AG04450 (cell line): Measurements from ENCODE around the gene CDC42EP1. TPM values are rescaled to one million over a fixed set of nuclear protein-coding genes. Genes with fewer than 3 reads are reported as not detected.

Experiments
- CTCF ChIA-PET: fragments of 300-600, 350-600 bp; formaldehyde crosslinking; extraction: SDS; loops from one replicate; lab custom pipeline; 2022; ENCODE audit warnings: antibody characterized with exemption, inconsistent platforms; lab: Charles Lee
- POLR2A ChIA-PET: fragments of 350-600 bp; formaldehyde crosslinking; extraction: SDS; loops from one replicate; lab custom pipeline; 2021; ENCODE audit warnings: antibody characterized with exemption, inconsistent platforms; lab: Yijun Ruan, JAX
- DNase-seq: peaks from one replicate; pipeline ENCODE4 v3.0.0-alpha.2; 2011; ENCODE audit warnings: low read depth, low spot score
- H3K27ac ChIP-seq: one replicate; pipeline ENCODE4 v1.5.1; 2012; ENCODE audit warnings: low read depth, low read length, control low read depth
- H3K27me3 ChIP-seq: one replicate; pipeline ENCODE4 v1.6.0; 2012; ENCODE audit warnings: low read length; ENCODE audit not compliant: control insufficient read depth, insufficient read depth
- H3K4me3 ChIP-seq: 2 replicates; pipeline ENCODE4 v1.5.1; 2011; ENCODE audit warnings: mild to moderate bottlenecking, low read depth, low read length, control low read depth
- H3K9me3 ChIP-seq: 2 replicates; pipeline ENCODE4 v1.5.1; 2012; ENCODE audit warnings: low read length; ENCODE audit not compliant: control insufficient read depth, insufficient read depth
- polyA plus RNA-seq: library from polyadenylated mRNA; depleted of rRNA; stranded (reverse); fragments of >200 nt; gene quantifications from 2 replicates; pipeline ENCODE4 v1.2.3, GENCODE V29; 2011
- TF ChIP-seq, protein P1 (sequence below): IDR thresholded peaks from 2 replicates; pipeline ENCODE4 v1.5.1; 2011; ENCODE audit warnings: low read depth, low read length, control low read depth, inconsistent platforms

The CDC42EP1 gene
- polyA plus RNA-seq, 1 experiment: 13.0 TPM

DNA sequence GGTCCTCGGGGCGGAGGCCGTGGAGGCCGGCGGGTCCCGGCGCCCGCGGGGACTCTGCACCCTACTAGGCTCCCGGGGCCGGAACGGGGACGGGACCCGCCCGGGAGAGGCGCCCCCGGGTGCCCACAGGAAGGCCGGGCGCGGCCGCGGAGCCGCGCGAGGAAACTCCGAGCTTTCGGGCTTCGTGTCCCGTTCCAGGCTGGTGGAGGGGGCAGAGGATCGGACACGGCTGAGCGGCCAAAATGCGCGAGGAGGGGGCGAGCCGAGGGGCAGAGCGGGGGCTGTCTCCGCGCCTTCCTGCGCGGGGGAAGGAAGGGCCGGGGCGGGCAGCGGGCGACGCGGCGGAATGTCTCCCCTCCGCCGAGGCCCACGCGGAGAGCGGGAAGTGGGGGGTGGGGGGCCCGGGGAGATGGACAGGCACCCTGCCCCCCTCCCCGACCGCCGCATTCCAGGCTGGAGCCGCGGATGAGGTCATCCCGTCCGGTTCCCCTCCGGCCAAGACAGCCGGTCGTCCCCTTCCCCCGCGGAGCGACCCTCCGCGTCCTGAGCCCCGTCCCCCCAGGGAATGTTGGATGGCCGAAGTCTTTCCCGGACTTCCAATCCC is 430 bp downstream of the CDC42EP1 start:
- TF ChIP-seq, protein P1, sequence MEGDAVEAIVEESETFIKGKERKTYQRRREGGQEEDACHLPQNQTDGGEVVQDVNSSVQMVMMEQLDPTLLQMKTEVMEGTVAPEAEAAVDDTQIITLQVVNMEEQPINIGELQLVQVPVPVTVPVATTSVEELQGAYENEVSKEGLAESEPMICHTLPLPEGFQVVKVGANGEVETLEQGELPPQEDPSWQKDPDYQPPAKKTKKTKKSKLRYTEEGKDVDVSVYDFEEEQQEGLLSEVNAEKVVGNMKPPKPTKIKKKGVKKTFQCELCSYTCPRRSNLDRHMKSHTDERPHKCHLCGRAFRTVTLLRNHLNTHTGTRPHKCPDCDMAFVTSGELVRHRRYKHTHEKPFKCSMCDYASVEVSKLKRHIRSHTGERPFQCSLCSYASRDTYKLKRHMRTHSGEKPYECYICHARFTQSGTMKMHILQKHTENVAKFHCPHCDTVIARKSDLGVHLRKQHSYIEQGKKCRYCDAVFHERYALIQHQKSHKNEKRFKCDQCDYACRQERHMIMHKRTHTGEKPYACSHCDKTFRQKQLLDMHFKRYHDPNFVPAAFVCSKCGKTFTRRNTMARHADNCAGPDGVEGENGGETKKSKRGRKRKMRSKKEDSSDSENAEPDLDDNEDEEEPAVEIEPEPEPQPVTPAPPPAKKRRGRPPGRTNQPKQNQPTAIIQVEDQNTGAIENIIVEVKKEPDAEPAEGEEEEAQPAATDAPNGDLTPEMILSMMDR: no peak
- H3K4me3 ChIP-seq: peak overlapping the region; percentile 82
- peaks cover 3% of the 10 kb centered on the region for H3K27me3 ChIP-seq
- no peaks in the 10 kb centered on the region; the same call in 1 of the 2 replicates for H3K9me3 ChIP-seq
- peak overlapping the region; percentile 94 for H3K27ac ChIP-seq
- ChIA-PET CTCF (interaction anchor here (0.7 to 12.0 kb wide), 3 partner anchors 15 to 119 kb away, joined by 3 to 375 read pairs (median 52); no protein-coding TSS in a partner anchor), POLR2A (interaction anchor here (0.7 to 2.5 kb wide), 3 partner anchors 12 to 331 kb away, joined by 5 to 17 read pairs (median 6); no protein-coding TSS in a partner anchor)
- DNase-seq: no peak

DNA sequence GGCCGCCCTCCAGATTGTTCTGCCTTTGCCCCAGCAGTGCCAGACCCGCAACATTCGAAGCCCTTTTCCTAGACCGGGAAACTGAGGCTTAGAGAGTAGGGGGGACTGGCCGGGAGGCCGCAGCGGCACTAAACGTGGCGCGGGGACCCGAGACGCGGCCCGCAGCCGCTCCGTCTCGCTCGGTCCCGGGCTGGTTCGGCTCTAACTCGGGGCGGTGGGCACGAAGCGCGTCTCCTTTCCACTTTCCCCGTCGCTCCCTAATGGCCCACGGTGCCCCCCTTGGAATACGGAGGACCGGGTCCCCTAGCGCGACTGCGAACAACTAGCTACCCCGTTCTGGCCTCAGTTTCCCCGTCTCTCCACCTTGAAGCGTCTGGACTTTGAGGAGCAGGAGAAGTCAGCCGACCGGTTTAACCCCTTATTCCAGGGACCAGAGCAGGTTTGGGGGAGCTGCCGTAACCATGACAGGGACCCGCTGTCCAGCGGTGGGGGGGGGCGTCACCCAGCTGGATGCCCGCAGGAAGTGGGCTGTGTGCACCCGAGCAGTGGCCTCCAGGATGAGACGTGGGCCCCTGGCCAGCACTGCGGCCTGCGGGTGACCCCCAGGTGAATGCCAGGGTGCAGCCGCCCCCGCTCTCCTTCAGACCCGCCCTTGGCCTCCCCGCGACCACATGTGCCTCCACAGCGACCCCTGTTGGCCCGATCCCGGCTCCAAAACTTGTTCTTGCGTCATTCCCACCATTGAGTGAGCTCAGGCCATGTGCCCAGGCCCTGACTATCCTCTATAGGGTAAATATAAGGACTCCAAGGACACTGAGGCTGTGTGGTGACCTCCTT is 1.1 kb downstream of the CDC42EP1 start:
- H3K27ac ChIP-seq: peak overlapping the region; percentile 94
- CTCF ChIA-PET: interaction anchor here (0.6 to 12.0 kb wide), 20 partner anchors 9 to 244 kb away, joined by 3 to 375 read pairs (median 4); partner anchors contain the start of gene PDXP
- no peaks in the 10 kb centered on the region; the same call in 1 of the 2 replicates for H3K9me3 ChIP-seq
- H3K27me3 ChIP-seq: peaks cover 3% of the 10 kb centered on the region
- DNase-seq: peak; percentile 63
- TF ChIP-seq, protein P1: peak; percentile 84
- peak overlapping the region; percentile 82 for H3K4me3 ChIP-seq
- POLR2A ChIA-PET: interaction anchor here (1.0 to 2.8 kb wide), 5 partner anchors 9 to 114 kb away, joined by 3 to 17 read pairs (median 7); partner anchors contain the start of gene LGALS1

DNA sequence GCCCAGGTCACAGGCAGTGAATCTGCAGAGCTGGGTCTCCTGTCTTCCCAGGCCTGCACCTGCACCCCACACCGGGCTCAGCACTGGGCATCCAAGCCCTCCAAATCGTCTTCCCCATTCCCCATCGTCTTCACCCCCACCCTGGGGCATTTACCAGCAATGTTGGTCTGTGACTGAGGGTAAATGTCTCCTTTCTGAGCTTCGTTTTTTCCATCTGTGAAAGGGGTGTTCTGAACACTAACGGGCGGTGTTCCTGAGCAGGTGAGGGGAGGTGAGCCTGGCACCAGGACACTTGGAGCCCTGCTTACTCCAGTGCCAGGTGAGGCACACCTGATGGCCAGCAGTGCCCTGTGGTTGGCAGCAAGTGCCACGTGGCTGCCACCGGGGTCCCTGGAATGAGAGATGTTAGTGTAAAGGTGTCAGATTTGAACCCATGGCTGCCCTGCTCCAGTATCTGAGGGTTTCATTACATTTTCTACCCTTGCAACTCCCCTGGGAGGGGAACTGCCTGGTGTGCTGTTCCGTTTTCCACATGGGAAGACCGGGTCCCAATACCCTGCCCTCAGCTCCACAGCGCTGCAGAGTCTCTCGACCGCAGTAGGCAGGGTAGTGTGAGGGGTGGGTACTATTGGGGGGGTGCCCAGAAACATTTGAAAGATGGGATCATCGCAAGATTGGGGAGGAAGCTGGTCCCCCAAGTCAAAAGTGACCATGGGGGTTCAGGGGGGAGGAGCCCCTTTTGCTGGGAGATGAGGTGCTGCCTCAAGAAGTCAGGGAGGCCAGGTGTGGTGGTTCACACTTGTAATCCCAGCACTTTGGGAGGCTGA is 2.0 kb downstream of the CDC42EP1 start:
- CTCF ChIA-PET: interaction anchor here (0.6 to 12.0 kb wide), 22 partner anchors 8 to 244 kb away, joined by 3 to 375 read pairs (median 4); partner anchors contain the start of gene PDXP
- DNase-seq: no peak
- Histone ChIP-seq H3K9me3 (no peaks in the 10 kb centered on the region; the same call in 1 of the 2 replicates), H3K4me3 (peak overlapping the region; percentile 82), H3K27me3 (no peaks in the 10 kb centered on the region), H3K27ac (peak overlapping the region; percentile 94)
- POLR2A ChIA-PET: interaction anchor here (0.7 to 2.8 kb wide), 7 partner anchors 10 to 113 kb away, joined by 3 to 17 read pairs (median 5); partner anchors contain the start of gene LGALS1
- TF ChIP-seq, protein P1: no peak

DNA sequence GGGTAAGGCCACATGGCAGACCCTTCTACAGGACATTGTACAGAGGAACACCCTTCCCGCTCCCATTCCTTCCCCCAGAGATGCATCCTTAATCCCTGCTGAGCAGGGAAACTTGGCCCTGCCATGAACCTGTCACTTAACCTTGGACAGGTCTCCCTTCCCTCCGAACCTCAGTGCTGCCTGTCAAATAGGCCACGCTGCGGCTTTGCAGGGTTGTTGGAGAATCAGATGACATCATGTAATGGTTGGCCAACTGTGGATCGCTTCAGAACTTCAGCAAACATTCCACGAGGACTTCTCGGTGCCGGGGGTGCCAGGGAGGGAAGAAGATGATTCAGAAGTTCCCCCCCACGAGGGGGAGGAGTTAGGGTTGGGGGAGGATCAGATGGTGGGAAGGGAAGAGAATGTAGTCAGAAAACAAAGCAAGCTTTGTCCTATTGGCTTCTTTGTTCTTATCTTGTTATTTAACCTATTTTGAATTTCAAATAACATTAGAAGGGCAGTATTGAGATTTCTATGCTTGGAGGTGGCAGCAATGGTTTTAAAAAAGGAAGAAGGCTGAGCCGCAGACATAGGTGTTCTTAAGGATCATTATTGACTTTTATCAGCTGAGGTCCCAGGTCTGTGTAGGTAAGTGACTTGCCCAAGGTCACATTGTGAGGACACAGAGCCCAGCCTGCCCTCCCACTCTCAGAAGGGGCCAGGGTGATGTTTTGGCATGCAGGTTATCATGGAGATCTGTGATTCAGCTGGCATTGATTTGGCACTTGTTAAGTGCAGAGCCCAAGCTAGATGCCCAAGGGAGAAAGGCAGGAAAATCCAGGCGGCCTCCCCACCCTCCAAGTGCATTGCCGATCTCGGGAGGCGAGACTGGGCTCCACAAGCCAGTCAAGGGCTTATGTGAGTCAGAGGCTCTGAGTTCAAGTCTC is 3.1 kb downstream of the CDC42EP1 start:
- H3K9me3 ChIP-seq: no peaks in the 10 kb centered on the region; the same call in 1 of the 2 replicates
- peak overlapping the region; percentile 92 for H3K27ac ChIP-seq
- DNase-seq: peak; percentile 85
- ChIA-PET POLR2A (interaction anchor here (0.6 to 2.8 kb wide), 11 partner anchors 12 to 112 kb away, joined by 3 to 17 read pairs (median 6); partner anchors contain the start of genes LGALS1 and LGALS2), CTCF (interaction anchor here (0.6 to 12.0 kb wide), 8 partner anchors 12 to 247 kb away, joined by 3 to 375 read pairs (median 4); no protein-coding TSS in a partner anchor)
- peak overlapping the region; percentile 49 for H3K4me3 ChIP-seq
- no peaks in the 10 kb centered on the region for H3K27me3 ChIP-seq
- TF ChIP-seq, protein P1: no peak
